Bone marrow (tissue), 2 donors: Measurements from ENCODE around the gene FUT8.

Experiments used
- DNase-seq, 2 donors: peaks; one replicate each; lab custom pipeline; 2025; lab: John Stamatoyannopoulos, UW

The FUT8 gene

GRCh38 chr14:65772921-65773574, 360.5 kb downstream of the FUT8 start:
- DNase-seq, result no peak

- no peak for DNase-seq
Measured at GRCh38 chr14:65774041-65774440, 361.5 kb downstream of the FUT8 start.

GRCh38 chr14:65776193-65776852, 363.8 kb downstream of the FUT8 start:
- DNase-seq, result no peak

GRCh38 chr14:65780566-65780965, 368.0 kb downstream of the FUT8 start:
- no peak for DNase-seq

- DNase-seq, result no peak
Measured at GRCh38 chr14:65783101-65783500, 370.6 kb downstream of the FUT8 start.

- no peak for DNase-seq
Measured at GRCh38 chr14:65783576-65783975, 371.0 kb downstream of the FUT8 start.

- no peak for DNase-seq
Measured at GRCh38 chr14:65784574-65784973, 372.0 kb downstream of the FUT8 start.

- DNase-seq, result no peak
Measured at GRCh38 chr14:65787461-65787860, 374.9 kb downstream of the FUT8 start.

DNA sequence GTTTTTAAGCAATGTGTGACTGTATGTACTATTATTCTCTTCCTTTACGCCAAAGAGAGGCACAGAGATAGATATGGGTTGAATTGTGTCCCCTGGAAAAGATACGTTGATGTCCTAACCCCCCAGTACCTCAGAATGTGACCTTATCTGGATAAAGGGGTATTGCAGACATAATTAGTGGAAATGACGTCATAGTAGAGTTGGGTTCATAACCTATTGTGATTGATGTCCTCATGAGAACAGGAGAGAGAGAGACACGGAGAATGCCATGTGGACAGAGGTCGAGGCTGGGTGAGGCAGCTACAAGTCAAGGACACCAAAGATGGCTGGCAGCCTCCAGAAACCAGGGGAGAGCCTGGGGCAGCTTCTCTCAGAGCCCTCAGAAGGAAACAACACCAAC, 376.3 kb downstream of the FUT8 start:
- DNase-seq, result no peak

- no peak for DNase-seq
Measured at GRCh38 chr14:65789363-65789762, 376.8 kb downstream of the FUT8 start.

GRCh38 chr14:65790172-65790815, 377.8 kb downstream of the FUT8 start:
- no peak for DNase-seq

DNA sequence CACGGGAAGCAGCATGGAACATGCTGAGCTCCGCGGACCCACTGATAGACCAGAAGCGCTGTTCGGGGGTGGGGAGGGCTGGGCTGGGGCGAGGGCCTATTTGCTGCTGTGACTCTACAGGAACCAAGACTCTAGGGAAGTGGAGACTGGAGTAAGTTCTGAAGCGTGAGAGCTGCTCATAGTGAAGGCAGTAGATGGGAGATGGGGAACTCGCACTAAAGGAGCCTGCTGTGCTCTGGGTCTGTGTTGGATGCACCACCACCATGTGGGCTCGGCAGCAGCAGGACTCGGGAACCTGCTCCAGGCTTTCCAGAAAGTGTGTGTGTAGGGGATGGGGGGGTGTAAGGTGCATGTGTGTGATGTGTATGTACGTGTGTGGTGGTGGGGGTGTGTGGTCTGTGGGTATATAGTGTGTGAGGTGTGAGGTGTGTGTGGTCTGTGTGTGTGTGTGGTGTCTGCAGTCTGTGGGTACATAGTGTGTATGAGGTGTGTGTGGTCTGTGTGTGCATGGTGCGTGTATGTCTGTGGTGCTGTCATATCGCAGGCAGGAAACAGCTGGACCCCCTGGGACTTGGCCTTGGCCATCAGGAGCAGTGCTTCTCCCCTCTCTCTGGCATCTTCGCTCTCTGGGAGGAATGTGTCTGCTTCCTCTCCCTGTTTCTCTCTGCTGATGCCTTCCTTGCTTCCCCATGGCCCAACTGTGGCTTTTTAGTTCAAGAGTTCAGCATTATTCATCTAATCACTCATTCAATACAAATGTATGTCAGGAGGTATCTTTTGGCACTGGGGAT, 378.9 kb downstream of the FUT8 start:
- no peak for DNase-seq

DNA sequence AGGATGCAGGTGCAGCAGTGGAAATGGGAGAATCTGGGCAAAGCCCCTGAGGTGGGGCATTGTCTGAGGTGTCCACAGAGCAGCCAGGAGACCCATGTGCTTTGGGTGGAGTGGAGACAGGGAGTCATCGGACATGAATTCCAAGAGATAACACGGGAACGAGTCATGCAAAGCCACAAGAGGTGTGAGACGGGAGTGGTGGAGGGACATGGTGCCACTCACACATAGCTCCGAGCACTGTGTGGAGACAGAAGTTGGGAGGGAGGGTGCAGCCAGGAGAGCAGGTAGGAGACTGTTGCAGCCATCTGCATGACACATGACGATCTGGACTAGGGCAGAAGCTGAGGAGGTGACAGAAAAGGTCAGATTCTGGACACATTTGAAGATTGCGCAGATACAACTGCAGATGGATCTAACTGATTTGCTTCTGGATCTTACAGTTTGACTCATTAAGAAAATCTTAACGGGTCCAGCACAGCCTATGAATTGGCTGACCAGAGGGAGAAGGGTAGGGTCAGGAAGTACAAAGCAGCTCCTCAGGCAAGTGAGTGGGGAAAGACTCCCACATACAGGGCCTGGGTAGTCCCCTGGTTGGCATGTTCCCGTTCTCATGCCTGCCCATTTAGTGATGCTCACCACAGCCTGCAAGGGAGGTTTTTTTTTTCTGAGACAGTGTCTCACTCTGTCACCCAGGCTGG, 379.8 kb downstream of the FUT8 start:
- DNase-seq, result no peak
